Lower lobe of right lung (tissue), 2 donors: ENCODE results near the gene PTGIR. TPM values are rescaled to one million over a fixed set of nuclear protein-coding genes. Genes with fewer than 3 reads are reported as not detected.

ENCODE experiments used
- ATAC-seq, 2 donors: fragments of 200-7000 bp; cut with Tn5 transposase; one replicate each; pipeline ENCODE4 v1.9.1; 2020 to 2022; ENCODE audit warnings: mild to moderate bottlenecking in 2 of 2, moderate library complexity in 2 of 2
- DNase-seq: peaks from one replicate; pipeline ENCODE4 v3.0.0-alpha.2; 2020
- H3K27ac ChIP-seq: fragments of 200-600 bp; one replicate; pipeline ENCODE4 v1.8.0; 2022
- H3K27me3 ChIP-seq: fragments of 200-600 bp; one replicate; pipeline ENCODE4 v1.8.0; 2022; ENCODE audit warnings: low read depth
- H3K36me3 ChIP-seq: fragments of 200-600 bp; one replicate; pipeline ENCODE4 v1.8.0; 2022; ENCODE audit warnings: mild to moderate bottlenecking
- H3K4me1 ChIP-seq: fragments of 200-600 bp; one replicate; pipeline ENCODE4 v1.8.0; 2022
- H3K4me3 ChIP-seq: fragments of 200-600 bp; one replicate; pipeline ENCODE4 v1.8.0; 2022; ENCODE audit warnings: mild to moderate bottlenecking
- H3K9me3 ChIP-seq: fragments of 200-600 bp; one replicate; pipeline ENCODE4 v1.8.0; 2022
- intact Hi-C: fragments of 100-400 bp; cut with DNase I; formaldehyde crosslinking; loops from one replicate; pipeline ENCODE4 v1.11.0; 2022
- total RNA-seq: library from RNA; stranded (reverse); fragmentation: NEBNext Ultra II Directional; extraction: Animal tissue kit (Norgen Biotek cat#: 25700); gene quantifications from one replicate; pipeline ENCODE4 v1.2.1, GENCODE V29; 2021
- TF ChIP-seq, protein P1 (sequence below): fragments of 200-600 bp; IDR thresholded peaks from one replicate; pipeline ENCODE4 v1.8.0; 2022; ENCODE audit warnings: antibody characterized with exemption, mild to moderate bottlenecking
- donor health status: DM: no; HTN: yes; CAD: no; lungs with severe emphysema.

The PTGIR gene
- total RNA-seq, 1 donor from 2014 or later: 6.9 TPM

DNA sequence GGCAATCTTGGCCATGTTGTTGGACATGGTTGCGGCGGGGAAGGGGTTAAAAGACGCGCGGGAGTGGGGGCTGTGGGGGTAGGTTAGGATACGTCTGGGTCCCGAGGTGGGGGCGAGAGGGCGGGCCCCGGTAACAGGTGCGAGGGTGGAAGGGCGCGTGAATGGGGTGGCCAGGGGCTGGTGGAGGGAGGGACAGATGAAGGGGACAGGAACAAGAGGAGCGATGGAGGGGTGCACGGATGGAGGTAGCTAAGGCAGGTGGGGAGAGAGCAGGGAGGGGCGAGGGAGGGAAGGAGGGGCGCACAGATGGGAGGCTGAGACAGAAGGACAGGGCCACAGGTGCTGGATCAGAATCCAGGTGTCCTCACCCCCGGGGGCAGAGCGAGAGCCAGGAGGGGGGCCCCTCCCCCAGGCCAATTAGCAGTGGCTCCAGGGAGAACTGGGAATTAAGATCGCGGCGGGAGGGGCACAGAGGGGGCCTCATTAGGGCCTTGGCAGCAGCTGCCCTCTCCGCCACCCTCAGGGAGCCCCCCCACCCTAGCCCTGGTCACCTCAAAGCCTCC is 9.8 kb upstream of the PTGIR start:
- no peak overlapping the region for H3K4me3 ChIP-seq
- intact Hi-C loops: no loop called here
- H3K27me3 ChIP-seq: peaks cover 19% of the 10 kb centered on the region
- DNase-seq (no peak), ATAC-seq (no peak)
- H3K9me3 ChIP-seq: no peaks in the 10 kb centered on the region
- H3K4me1 ChIP-seq: peaks cover 39% of the 10 kb centered on the region
- no peak overlapping the region for H3K27ac ChIP-seq
- TF ChIP-seq, protein P1, sequence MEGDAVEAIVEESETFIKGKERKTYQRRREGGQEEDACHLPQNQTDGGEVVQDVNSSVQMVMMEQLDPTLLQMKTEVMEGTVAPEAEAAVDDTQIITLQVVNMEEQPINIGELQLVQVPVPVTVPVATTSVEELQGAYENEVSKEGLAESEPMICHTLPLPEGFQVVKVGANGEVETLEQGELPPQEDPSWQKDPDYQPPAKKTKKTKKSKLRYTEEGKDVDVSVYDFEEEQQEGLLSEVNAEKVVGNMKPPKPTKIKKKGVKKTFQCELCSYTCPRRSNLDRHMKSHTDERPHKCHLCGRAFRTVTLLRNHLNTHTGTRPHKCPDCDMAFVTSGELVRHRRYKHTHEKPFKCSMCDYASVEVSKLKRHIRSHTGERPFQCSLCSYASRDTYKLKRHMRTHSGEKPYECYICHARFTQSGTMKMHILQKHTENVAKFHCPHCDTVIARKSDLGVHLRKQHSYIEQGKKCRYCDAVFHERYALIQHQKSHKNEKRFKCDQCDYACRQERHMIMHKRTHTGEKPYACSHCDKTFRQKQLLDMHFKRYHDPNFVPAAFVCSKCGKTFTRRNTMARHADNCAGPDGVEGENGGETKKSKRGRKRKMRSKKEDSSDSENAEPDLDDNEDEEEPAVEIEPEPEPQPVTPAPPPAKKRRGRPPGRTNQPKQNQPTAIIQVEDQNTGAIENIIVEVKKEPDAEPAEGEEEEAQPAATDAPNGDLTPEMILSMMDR: no peak
- H3K36me3 ChIP-seq: no peaks in the 10 kb centered on the region

DNA sequence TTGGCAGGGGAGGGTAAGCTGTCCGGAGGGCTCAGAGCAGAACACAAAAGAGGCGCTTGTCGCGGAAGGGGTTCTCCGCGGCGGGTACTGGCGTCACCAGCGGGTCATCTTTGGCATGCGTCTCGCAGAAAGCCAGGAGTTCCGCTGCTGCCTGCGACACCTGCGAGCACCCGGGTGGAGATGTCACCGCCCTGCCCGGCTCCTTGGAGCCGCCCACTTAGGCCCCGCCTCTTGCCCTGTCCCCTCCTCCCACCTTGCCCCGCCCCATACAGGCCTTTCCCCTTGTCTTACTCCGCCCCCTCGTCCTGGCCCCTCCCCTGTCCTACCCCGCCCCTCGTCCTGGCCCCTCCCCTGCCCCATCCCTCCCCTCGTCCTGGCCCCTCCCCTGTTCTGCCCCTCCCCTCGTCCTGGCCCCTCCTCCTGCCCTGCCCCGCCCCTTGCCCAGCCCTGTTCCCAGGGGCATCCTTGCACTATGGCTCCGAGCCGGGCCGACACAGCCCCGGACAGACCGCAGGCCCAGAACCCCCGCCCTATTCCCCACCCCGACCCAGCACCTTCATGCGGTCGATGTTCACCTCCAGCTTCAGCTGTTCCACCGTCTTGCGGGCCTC is 9.3 kb upstream of the PTGIR start:
- intact Hi-C loops: no loop called here
- peak; percentile 88 for DNase-seq
- no peaks in the 10 kb centered on the region for H3K36me3 ChIP-seq
- peak overlapping the region; percentile 40 for H3K4me3 ChIP-seq
- no peak overlapping the region for H3K27ac ChIP-seq
- TF ChIP-seq, protein P1: no peak
- H3K4me1 ChIP-seq: peaks cover 38% of the 10 kb centered on the region
- peaks cover 13% of the 10 kb centered on the region for H3K27me3 ChIP-seq
- no peaks in the 10 kb centered on the region for H3K9me3 ChIP-seq
- ATAC-seq: peak; percentile 88 to 89

DNA sequence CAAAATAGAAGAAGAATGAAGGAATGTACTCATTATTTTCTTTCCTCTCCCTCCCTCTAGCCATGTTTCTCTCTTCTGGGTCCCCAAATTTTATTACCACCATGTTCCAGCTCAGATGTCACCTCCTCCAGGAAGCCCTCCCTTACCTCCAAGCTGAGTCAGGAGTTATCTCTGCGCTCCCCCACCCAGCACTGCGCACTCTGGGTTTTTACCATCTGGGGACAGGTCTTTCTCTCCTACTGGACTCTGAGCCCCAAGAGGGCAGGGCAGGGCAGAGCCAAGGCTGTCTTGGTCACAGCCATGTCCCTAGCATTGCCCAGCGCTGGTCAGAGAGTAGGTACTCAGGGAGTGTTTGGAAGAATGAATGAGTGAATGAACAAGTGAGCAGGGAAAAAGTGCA is 8.2 kb upstream of the PTGIR start:
- Histone ChIP-seq H3K4me3 (no peak overlapping the region), H3K4me1 (peaks cover 30% of the 10 kb centered on the region), H3K27me3 (peaks cover 11% of the 10 kb centered on the region), H3K27ac (no peak overlapping the region), H3K9me3 (no peaks in the 10 kb centered on the region), H3K36me3 (no peaks in the 10 kb centered on the region)
- TF ChIP-seq, protein P1: no peak
- ATAC-seq: no peak
- intact Hi-C loops: no loop called here
- no peak for DNase-seq

DNA sequence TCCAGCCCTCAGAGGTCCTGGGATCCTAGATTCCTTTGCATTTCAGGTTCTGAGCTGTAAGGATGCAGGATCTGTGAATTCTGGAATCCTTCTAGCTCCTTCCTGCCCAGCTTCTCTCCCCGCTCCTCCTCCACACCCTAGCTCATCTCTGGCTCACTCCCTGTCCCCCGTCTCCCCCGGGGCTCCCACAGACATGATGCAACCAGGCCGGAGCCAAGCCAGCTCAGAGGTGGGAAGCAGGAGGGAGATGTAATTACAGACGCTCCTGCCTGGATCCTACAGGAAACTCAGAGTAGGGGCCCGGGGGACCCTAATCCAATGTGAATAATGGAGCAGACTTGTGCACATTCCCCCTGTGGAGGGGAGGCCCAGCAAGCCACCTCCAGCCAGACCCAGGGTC is 6.6 kb upstream of the PTGIR start:
- no peaks in the 10 kb centered on the region for H3K36me3 ChIP-seq
- H3K4me3 ChIP-seq: no peak overlapping the region
- TF ChIP-seq, protein P1: no peak
- DNase-seq: no peak
- intact Hi-C loops: no loop called here
- peaks cover 33% of the 10 kb centered on the region for H3K4me1 ChIP-seq
- H3K27ac ChIP-seq: no peak overlapping the region
- peaks cover 11% of the 10 kb centered on the region for H3K27me3 ChIP-seq
- no peaks in the 10 kb centered on the region for H3K9me3 ChIP-seq
- ATAC-seq: no peak

DNA sequence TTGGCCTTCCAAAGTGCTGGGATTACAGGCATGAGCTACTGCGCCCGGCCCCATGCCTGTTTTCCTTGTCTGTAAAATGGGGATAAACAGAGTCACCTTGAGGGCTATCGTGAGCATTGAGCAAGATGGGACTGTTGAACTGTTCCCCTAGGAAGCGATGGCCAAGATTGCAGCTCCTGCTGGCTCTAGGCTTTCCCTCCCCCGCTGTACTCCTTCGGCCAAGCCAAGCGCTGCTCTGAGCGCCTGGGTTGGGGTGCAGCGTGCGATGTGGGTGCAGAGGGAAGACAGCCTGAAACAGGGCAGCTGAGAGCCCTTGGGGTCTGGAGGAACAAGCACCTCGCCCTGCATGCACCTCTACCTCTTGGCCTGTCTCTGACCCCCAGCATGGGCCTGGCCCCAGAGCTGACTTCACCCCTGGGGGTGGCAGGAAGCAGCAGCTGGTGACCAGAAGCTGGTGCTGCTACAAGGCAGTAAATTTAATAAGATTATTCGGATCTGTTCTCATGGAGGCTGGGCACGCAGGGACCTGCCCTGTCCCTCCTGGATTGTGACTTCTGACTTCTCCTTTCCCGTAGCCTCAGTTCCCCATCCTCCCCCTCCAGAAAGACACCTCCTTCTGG is 5.8 kb upstream of the PTGIR start:
- ATAC-seq (no peak), DNase-seq (no peak)
- no peaks in the 10 kb centered on the region for H3K36me3 ChIP-seq
- no peaks in the 10 kb centered on the region for H3K9me3 ChIP-seq
- H3K4me3 ChIP-seq: no peak overlapping the region
- peaks cover 41% of the 10 kb centered on the region for H3K4me1 ChIP-seq
- TF ChIP-seq, protein P1: no peak
- H3K27me3 ChIP-seq: peaks cover 11% of the 10 kb centered on the region
- no peak overlapping the region for H3K27ac ChIP-seq
- intact Hi-C loops: no loop called here
